ENCODE measurements around the gene GOSR2. TPM values are rescaled to one million over a fixed set of nuclear protein-coding genes. Genes with fewer than 3 reads are reported as not detected.

Gene GOSR2
- total and polyA plus RNA-seq, 2 of the 4 experiments (the other 2 are of a cell fraction): 63.4 to 75.6 TPM

DNA sequence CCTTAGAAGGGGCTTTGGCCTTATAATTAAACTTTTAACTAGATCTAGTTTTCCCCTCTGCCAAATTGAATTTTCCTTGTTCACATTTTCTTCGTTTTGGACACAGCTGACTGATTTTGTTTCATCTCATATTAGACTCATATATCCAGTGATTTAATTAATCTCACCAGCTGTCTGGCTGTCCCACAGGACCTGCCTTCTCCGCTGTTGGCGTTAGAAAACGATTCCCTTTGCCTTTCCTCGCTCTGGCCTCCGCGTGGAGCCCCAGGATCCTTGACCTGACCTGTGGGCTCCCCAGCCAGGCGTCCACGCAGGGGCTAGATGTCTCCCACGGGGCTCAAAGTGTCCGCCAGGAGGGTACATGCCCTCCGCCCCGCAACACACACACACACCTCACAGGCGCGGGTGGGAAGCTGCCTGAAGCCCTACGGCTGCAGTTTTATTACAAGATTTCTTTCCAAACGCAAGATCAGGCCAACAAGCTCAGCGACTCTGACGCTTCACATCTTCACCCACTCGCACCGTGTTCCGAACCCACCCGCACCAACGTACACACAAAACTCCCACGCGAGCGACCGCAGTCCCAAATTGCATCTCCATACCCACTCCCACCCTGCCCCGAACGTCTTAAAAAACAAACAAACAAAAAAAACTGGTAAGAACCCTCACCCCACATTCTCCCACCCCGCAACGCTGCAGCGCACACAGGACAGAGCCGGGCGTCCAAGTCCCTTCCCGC, 55.0 kb downstream of the GOSR2 start:
- Histone ChIP-seq H3K4me2 (ENCODE audit: low read depth, low read length) (no peak overlapping the region; the same call in 1 of the 2 replicates), H4K5ac (ENCODE audit: low read depth, low read length) (no peak overlapping the region)

More for the DNA sequence above, 55.0 kb downstream of the GOSR2 start:
- Histone ChIP-seq H2BK20ac (ENCODE audit: low read depth, low read length) (no peak overlapping the region), H3K4ac (ENCODE audit: low read depth, low read length) (no peak overlapping the region), H4K20me1 (ENCODE audit: insufficient read depth, low read length) (peaks cover 4% of the 10 kb centered on the region; the same call in 1 of the 2 replicates), H3K23ac (ENCODE audit: low read depth, low read length) (no peak overlapping the region), H3K9me1 (ENCODE audit: insufficient read depth, low read length) (no peaks in the 10 kb centered on the region), H4K8ac (ENCODE audit: low read depth in 2 of 2, low read length in 2 of 2) (no peak overlapping the region), H3K9me3 (ENCODE audit: control insufficient read depth, insufficient read depth, low read length) (no peaks in the 10 kb centered on the region), H3K4me3 (ENCODE audit: insufficient read depth, low read depth, low read length) (no peak overlapping the region), H4K91ac (ENCODE audit: insufficient read depth, low read depth, low read length) (no peak overlapping the region), H3K27me3 (ENCODE audit: control insufficient read depth, insufficient read depth, low read length) (peaks cover 56% of the 10 kb centered on the region), H2AK9ac (replicated peaks; ENCODE audit: low read depth, low read length, poor library complexity) (no peak overlapping the region), H2BK15ac (ENCODE audit: low read depth, low read length) (no peak overlapping the region), H3K27ac (ENCODE audit: insufficient read depth, low read length) (no peak overlapping the region), H3K4me1 (ENCODE audit: control insufficient read depth, insufficient read depth, low read length) (peaks cover 3% of the 10 kb centered on the region), H3K18ac (ENCODE audit: low read depth, low read length) (no peak overlapping the region), H2AFZ (replicated peaks; ENCODE audit: low read length, poor library complexity) (peak overlapping the region; percentile 87), H2BK5ac (ENCODE audit: low read depth, low read length, poor library complexity, severe bottlenecking) (no peak overlapping the region), H2BK120ac (ENCODE audit: low read depth, low read length) (no peak overlapping the region), H3K79me1 (ENCODE audit: low read depth in 1 of 2, low read length in 2 of 2) (no peaks in the 10 kb centered on the region), H3K14ac (replicated peaks; ENCODE audit: low read depth, low read length) (no peak overlapping the region), H3K36me3 (ENCODE audit: control insufficient read depth, insufficient read depth, low read length) (no peaks in the 10 kb centered on the region), H3K9ac (ENCODE audit: low read depth, low read length) (no peak overlapping the region), H2AK5ac (ENCODE audit: low read depth, low read length) (no peak overlapping the region), H3K56ac (ENCODE audit: extremely low read depth, insufficient read depth, low read length) (no peak overlapping the region)
- in situ Hi-C loops (cut with MboI; ENCODE audit: low sequenced_read_pairs) (no loop called here), intact Hi-C loops (cut with micrococcal nuclease) (no loop called here), dilution Hi-C loops (cut with HindIII; ENCODE audit: low sequenced_read_pairs, unreplicated experiment) (no loop called here)
- no peak for ATAC-seq (ENCODE audit: low read depth)
- no peak for TF ChIP-seq RFX5 (IDR thresholded peaks at IDR 0.05; ENCODE audit: low read depth, low read length)
- no peak for TF ChIP-seq FOS (IDR thresholded peaks at IDR 0.05; ENCODE audit: low read depth, low read length)
- no peak for TF ChIP-seq NFE2L2 (IDR thresholded peaks at IDR 0.05; ENCODE audit: low read depth, low read length)
- TF ChIP-seq CEBPB (IDR thresholded peaks at IDR 0.05; ENCODE audit: low read depth, low read length): no peak
- no peak for TF ChIP-seq SMC3 (IDR thresholded peaks at IDR 0.05; ENCODE audit: low read depth, low read length)
- no peak for TF ChIP-seq BHLHE40 (IDR thresholded peaks at IDR 0.05; ENCODE audit: low read depth, low read length)
- POLR2A ChIA-PET (ENCODE audit: unreplicated experiment): no interaction called here
- WGBS, 2 experiments (ENCODE audit: extremely low coverage in 2 of 2, insufficient read length in 1 of 2): 22% methylated on average over 17 of the region's 36 CpGs; no CpG with 5 or more reads in 1 of the 2 experiments
- DNase-seq: no peak
- BruUV-seq (replicated peaks): no TSS peak
- CTCF ChIA-PET: no interaction called here
